HG03565 (cell line): ENCODE results near the gene SIGLEC1.

ENCODE experiments used
- ATAC-seq: cut with Tn5 transposase; IDR thresholded peaks from one replicate; pipeline ENCODE4 v1.9.1; 2021; ENCODE audit warnings: mild to moderate bottlenecking, moderate library complexity; ENCODE audit not compliant: unreplicated experiment

The SIGLEC1 gene

DNA sequence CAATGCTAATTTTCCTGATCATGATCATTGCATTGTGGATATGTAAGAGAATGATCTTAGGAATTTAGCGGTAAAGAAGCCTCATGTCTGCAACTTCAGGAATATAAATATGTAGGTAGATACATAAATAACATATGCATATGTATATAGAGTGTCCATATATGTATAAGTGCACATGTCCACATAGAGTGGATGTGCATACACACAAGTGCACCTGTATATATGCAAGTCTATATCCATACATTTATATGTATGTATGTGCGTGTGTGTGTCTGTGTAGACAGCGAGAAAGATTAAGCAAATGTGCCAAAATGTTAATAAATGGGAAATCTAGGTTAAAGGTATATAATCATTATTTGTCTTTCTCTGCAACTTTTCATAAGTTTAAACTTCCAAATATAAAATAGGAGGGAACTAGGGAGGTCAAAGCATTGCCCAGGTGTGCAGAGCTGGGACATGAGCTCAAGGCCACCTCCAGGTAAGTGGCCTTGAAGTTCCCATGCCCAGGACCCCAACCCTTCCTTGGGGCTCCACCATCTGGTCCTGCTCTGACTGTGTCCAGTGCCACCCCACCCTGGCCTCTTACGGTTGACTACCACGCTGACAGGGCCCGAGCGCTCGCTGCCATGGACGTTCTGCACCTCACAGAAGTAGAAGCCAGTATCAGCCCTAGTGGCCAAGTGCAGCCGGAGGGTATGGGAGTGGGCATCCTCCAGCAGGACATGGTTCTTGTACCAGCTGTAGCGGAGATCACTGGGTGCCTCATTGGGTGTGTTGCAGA is 9.6 kb downstream of the SIGLEC1 start:
- ATAC-seq, result no peak

GRCh38 chr20:3701061-3701998 is 11.1 kb downstream of the SIGLEC1 start:
- no peak for ATAC-seq

GRCh38 chr20:3699037-3699436 is 13.4 kb downstream of the SIGLEC1 start:
- ATAC-seq, result no peak

DNA sequence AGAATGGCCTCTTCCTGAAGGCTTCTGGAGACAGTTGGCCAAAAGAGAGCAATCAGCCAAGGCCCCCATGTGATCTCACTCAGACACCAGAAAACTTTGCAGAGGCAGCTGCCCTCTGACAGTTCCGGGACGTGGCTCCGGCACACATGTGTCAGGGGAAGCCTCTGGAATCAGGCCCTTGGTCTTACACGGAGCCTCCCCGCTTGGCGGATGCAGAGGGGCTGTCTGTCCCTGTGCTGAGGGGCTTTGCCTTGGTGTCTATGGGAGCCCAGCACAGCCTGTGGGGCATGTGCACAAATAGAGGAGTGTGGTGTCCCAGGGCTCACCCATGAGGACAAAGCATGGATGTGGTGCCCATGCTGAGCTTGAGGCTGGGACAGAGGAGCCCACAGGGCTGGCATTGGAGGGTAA is 13.8 kb downstream of the SIGLEC1 start:
- no peak for ATAC-seq

DNA sequence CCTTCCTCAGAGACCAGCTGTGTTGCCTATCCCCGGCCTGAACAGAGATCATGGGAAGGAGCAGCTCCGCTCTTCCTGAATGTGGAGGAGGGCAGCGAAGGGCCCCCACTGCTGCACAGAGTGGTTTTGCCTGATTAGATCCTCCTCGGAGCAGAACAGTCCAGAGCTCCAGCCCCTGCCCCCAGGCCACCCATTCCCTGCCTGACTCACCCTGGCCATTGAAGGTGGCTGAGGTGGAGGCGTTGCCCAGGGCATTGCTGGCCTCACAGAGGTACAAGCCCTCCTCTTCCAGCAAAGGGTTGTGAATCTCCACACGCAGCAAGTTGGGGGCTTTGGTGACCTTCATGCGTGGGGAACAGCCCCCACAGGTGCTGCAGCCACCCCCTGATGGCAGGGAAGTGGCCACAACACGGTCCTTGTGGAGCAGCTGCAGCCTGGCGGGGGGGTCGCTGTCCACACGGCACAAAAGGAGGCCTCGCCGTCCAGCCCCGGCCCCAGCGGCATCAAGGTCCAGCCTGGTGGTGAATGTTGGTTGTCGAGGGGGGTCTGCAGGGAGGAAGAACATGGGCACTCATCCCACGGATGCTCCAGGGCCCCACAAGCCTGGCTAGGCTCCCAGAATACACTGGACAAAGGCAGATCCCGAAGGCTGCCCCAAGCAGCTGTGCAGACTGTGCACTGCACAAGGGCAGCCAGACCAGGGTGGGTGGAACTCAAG is 14.7 kb downstream of the SIGLEC1 start:
- ATAC-seq, result no peak

DNA sequence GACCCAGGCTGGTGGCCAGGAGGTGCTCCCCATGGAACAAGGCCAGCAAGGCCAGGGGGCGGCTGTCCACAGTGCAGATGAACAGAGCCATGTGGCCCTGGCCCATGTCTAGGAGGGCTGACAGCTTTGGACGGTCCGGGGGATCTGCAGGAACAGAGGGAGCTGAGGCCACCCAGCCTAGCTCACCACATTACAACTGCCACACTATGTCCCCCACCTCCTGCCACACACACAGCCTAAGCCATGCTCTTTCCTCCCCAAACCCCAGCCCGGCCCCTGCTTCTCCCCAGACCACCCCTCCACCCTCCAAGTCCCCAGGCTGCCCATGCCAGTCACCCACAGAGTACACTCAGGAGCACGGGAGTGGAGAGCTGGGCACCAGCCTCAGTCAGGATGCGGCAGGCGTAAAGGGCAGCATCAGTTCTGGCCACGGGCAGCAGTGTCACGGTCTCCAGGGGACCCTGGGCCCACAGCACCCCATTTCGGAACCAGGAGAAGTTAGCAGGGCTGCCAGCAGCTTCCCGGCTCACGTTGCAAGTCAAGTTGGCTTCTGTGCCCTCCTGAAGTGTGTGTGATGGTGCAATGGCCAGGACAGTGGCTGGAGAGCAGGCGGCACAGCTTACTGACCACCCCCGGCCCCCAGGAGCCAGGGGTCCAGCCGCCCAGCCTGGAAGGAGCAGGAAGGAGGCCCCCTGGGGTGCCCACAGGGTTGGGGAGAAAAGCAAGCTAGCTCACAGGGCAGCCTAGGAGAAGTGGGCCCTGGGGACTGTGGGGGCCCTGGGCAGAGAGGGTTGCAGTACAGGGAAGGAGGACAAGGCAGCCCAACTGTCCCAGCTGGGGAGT is 15.4 kb downstream of the SIGLEC1 start:
- no peak for ATAC-seq

GRCh38 chr20:3696200-3696599 is 16.2 kb downstream of the SIGLEC1 start:
- no peak for ATAC-seq

DNA sequence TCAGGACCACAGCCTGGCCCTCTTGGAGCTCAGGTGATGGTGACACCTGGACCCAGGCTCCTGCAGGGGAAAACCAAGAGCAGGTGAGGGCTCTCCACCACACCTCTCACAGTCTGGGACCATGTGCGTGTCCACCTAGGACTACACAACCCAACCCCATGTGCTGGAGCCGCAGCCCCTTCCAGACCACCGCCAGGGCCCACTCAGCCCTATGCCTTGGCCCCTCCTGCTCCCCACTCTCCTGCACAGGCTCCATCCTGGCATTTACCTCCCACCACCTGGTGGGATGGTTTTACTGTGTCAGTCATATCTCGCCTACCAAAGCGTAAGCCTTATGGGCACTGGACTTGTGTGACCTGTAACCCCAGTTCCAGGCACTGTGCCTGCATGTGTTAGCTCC is 17.5 kb downstream of the SIGLEC1 start:
- no peak for ATAC-seq

GRCh38 chr20:3693376-3693775 is 19.0 kb downstream of the SIGLEC1 start:
- no peak for ATAC-seq

DNA sequence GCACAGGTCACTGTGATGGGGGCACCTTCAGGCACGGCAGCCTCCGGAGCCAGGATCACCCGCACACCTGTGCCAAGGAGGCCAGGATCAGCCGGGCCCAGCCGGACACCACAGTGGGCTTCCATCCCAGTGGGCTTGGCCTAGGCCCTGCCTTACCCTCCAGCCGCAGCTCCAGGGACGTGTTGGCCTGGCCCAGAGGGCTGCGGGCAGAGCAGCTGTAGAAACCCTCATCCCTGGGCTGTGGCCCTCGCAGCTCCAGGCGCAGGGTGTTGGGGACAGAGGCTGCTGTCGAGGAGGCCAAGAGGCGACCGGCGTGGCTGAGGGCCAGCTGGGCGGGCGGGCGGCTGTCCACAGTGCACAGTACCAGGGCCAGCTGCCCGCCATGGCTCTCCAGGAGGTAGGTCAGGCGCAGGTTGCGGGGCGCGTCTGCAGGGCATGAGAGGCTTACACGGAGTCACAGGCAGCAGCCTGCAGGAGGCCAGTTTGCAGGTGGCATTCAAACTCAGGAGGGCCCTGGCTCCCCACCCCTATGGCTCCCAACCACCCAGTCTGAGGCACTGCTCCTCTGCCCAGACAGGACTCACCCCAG is 19.6 kb downstream of the SIGLEC1 start:
- no peak for ATAC-seq

DNA sequence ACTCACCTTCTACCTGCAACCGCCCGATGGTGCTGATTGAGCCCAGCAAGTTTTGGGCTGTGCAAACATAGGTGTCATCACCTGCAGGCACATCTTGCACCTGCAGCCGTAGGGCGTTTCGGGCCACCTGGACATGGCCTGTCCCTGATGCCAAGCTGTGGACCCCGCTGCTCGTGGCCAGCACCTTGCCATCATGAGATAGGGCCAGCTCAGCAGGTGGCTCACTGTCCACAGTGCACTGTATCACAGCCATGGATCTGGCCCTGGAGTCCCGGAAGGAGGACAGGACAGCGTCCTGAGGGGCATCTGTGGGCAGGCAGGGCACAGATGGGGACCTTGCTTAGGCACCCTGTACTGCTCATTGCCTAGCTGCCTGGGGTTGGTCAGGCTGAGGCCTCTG is 20.5 kb downstream of the SIGLEC1 start:
- ATAC-seq, result no peak

DNA sequence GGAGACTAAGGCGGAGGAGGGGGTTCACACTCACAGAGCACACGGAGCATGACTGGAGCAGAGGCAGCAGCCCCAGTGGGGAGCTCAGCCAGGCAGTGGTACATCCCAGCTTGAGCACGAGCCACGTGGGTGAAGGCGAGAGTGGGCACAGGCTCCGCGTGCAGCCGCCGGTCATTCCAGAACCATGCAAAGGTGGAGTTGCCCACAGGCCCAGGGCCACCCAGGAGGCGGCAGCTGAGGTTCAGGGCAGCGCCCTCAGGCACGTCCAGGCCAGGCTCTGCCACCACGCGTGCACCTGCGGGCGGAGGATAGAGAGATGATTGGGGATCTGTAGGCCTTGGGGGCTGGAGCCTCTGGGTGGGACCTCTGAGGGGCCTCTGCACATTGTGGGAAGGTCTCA is 21.1 kb downstream of the SIGLEC1 start:
- ATAC-seq, result no peak

DNA sequence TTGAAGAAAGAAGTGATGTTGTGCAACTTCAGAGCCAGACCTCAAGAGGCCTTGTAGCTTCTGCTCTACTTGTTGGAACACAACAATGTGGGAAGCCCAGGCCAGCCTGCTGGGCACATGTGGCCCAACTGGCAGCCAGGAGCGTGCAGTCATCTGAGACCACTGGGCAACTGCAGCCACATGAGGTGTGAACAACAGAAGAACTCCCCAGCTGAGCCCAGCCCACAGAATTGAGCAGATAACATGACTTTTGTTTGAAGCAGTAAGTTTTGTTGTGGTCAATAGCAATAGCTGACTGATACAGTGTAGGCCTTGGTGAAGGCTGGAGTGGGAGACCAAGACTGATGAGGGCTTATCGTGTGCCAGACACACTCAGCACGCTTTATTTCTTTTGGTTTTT is 22.0 kb downstream of the SIGLEC1 start:
- ATAC-seq, result no peak

GRCh38 chr20:3689978-3690377 is 22.4 kb downstream of the SIGLEC1 start:
- ATAC-seq, result no peak

- ATAC-seq, result no peak
These were observed 24.7 kb downstream of the SIGLEC1 start for GRCh38 chr20:3687655-3688054.

GRCh38 chr20:3686867-3687321 is 25.5 kb downstream of the SIGLEC1 start:
- no peak for ATAC-seq

GRCh38 chr20:3686421-3686820 is 26.0 kb downstream of the SIGLEC1 start:
- no peak for ATAC-seq

- ATAC-seq, result no peak
These were observed 27.1 kb downstream of the SIGLEC1 start for GRCh38 chr20:3685341-3685740.

DNA sequence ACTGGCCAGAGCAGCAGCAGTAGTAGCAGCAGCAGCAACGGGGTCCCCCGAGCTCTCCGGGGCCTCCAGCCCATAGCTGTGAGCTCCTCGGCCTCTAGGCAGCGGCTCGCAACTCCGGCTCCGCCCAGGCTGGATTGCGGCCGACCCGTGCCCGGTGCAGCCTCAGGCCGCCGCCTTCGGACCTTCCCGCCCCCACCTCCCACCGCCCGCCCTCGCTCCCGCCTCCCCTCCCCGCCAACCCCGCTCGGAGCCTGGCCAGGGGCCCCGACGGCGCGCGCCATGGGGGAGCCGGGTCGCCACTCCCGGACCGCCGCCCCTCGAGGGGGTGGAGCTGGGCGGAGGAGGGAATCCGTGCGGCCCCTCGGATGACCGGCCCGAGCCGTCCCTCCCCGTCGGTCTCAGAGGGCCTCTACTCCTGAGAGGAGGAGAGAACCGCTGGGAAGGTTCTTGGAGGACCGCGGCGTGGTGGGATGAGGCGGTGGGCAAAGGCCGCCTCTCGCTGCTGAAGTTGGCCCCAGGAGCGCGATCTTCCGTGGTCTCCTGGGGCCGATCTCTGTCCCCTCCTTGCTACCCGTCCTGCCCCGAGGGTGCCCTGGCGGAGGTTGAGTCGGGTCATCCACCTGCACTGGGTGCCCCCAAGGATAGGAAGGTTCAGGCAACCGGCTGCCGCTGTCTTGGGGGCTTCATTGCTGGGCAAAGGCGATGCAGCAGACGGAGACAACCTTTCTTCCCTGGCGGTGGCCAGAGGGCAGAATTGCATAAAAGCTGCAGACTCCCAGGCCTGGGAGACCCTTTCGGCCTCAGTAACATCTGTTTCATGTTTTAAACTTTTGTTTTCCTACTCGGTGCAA is 30.2 kb downstream of the SIGLEC1 start, which contains the start of gene ADAM33:
Gene ADAM33, minus strand, starts transcription at position 80 of the 851 bp plus-strand sequence. Its CDS starts 6 bp downstream, at position 74.
- no peak for ATAC-seq
